GM12878 (cell line): Measurements from ENCODE around the gene EP400. TPM values are rescaled to one million over a fixed set of nuclear protein-coding genes. Genes with fewer than 3 reads are reported as not detected.

Experiments
- CHD4 ChIP-seq: fragments of 200-600 bp; sonication (generic); IDR thresholded peaks from 2 replicates; pipeline ENCODE4 v1.6.1; 2016; ENCODE audit warnings: mild to moderate bottlenecking
- DPF2 ChIP-seq: fragments of 450-650 bp; IDR thresholded peaks from 2 replicates; pipeline ENCODE4 v1.6.1; 2017; ENCODE audit warnings: mild to moderate bottlenecking
- ESRRA ChIP-seq: IDR thresholded peaks from 2 replicates; pipeline ENCODE4 v1.6.1; 2012; ENCODE audit warnings: mild to moderate bottlenecking, low read length, improper control_type of control experiment
- FOXM1 ChIP-seq: IDR thresholded peaks from 2 replicates; pipeline ENCODE4 v1.6.1; 2012; ENCODE audit warnings: low read depth, mild to moderate bottlenecking, inconsistent platforms, low read length, moderate library complexity
- IKZF1 ChIP-seq: fragments of 450-650 bp; conservative IDR thresholded peaks from 2 replicates; pipeline ENCODE4 v1.6.1; 2017; ENCODE audit warnings: antibody characterized with exemption, mild to moderate bottlenecking
- IRF3 ChIP-seq: fragments of 450-650 bp; IDR thresholded peaks from 2 replicates; pipeline ENCODE4 v1.6.1; 2014; ENCODE audit warnings: mild to moderate bottlenecking
- MEF2B ChIP-seq: fragments of 450-650 bp; IDR thresholded peaks from 2 replicates; pipeline ENCODE4 v1.6.1; 2018; ENCODE audit warnings: mild to moderate bottlenecking, moderate library complexity; ENCODE audit not compliant: partially characterized antibody, poor library complexity, severe bottlenecking
- NFIC ChIP-seq: IDR thresholded peaks from 2 replicates; pipeline ENCODE4 v1.6.1; 2012; ENCODE audit warnings: low read depth, mild to moderate bottlenecking, inconsistent platforms, low read length, moderate library complexity
- RBBP5 ChIP-seq: fragments of 200-600 bp; sonication (generic); conservative IDR thresholded peaks from 2 replicates; pipeline ENCODE4 v1.6.1; 2016
- SPI1 ChIP-seq: IDR thresholded peaks from 2 replicates; pipeline ENCODE4 v1.6.1; 2011; ENCODE audit warnings: low read depth, mild to moderate bottlenecking, low read length, moderate library complexity, borderline replicate concordance; ENCODE audit not compliant: insufficient read depth
- ZNF217 ChIP-seq: fragments of 450-650 bp; IDR thresholded peaks from 2 replicates; pipeline ENCODE4 v1.6.1; 2017; ENCODE audit warnings: antibody characterized with exemption, mild to moderate bottlenecking
- ZNF592 ChIP-seq: fragments of 450-650 bp; IDR thresholded peaks from 2 replicates; pipeline ENCODE4 v1.6.1; 2017; ENCODE audit warnings: mild to moderate bottlenecking, moderate library complexity
- polyA plus RNA-seq, 11 experiments: library from polyadenylated mRNA; depleted of rRNA in 4 of 11; unstranded in 6 of 11; stranded (reverse) in 5 of 11; fragments of >200 nt; fragmentation: Nextera tagmentation in 4 of 11; fragmentation: Illumina TruSeq in 1 of 11; extraction: Ambion mirVana in 4 of 11; extraction: Trizol in 1 of 11; gene quantifications; 1 replicate in 1 of 11; 2 replicates in 10 of 11; pipeline versions ENCODE4 v1.2.1 to v1.2.3, GENCODE V29; 2011 to 2016; ENCODE audit warnings: inconsistent platforms in 2 of 11, missing spikeins in 2 of 11, low read depth in 1 of 11
- total RNA-seq, 4 experiments: library from RNA; depleted of rRNA in 3 of 4; stranded (reverse); fragments of >200 nt in 3 of 4; fragmentation: Illumina TruSeq in 1 of 4; extraction: Trizol in 1 of 4; gene quantifications; 2 replicates each; pipeline versions ENCODE4 v1.2.1 to v1.2.3, GENCODE V29; 2013 to 2021
- TF ChIP-seq, protein P1 (sequence below): fragments of 450-650 bp; formaldehyde crosslinking; IDR thresholded peaks from 2 replicates; pipeline ENCODE4 v1.4.0; 2020; ENCODE audit warnings: mild to moderate bottlenecking, moderate library complexity
- TF ChIP-seq, protein P2 (sequence below): fragments of 450-650 bp; IDR thresholded peaks from 2 replicates; pipeline ENCODE4 v1.6.1; 2017; ENCODE audit warnings: antibody characterized with exemption, mild to moderate bottlenecking, moderate library complexity
- TF ChIP-seq, protein P3 (sequence below): fragments of 450-650 bp; IDR thresholded peaks from 2 replicates; pipeline ENCODE4 v1.6.1; 2018; ENCODE audit warnings: mild to moderate bottlenecking, low read depth, moderate library complexity; ENCODE audit not compliant: partially characterized antibody

EP400 gene
- total and polyA plus RNA-seq, 10 of the 15 experiments (the other 5 are each of a cell fraction or from before 2014, with no cell fraction given), result 3.8 to 44.2 (median 8.4) TPM

DNA sequence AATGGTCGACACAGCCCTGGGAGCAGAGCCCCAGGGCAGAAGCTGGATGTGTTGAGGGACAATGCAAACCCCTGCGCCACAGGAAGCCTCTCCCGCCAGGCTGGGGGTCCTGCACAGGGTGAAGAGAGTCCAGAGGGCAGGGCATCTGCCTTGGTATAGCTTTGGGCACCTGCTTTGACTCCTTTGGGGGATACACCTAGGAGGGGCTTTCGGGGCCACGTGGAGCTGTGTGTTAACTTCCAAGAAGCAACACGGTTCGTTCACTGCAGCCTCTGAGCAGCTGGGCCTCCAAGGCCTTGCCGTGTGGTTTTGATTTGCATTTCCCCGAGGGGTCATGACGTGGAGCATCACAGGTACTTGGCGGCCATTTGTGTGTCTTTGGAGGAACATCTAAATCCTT lies 26.5 kb upstream of the EP400 start (continued):
- TF ChIP-seq, protein P1, sequence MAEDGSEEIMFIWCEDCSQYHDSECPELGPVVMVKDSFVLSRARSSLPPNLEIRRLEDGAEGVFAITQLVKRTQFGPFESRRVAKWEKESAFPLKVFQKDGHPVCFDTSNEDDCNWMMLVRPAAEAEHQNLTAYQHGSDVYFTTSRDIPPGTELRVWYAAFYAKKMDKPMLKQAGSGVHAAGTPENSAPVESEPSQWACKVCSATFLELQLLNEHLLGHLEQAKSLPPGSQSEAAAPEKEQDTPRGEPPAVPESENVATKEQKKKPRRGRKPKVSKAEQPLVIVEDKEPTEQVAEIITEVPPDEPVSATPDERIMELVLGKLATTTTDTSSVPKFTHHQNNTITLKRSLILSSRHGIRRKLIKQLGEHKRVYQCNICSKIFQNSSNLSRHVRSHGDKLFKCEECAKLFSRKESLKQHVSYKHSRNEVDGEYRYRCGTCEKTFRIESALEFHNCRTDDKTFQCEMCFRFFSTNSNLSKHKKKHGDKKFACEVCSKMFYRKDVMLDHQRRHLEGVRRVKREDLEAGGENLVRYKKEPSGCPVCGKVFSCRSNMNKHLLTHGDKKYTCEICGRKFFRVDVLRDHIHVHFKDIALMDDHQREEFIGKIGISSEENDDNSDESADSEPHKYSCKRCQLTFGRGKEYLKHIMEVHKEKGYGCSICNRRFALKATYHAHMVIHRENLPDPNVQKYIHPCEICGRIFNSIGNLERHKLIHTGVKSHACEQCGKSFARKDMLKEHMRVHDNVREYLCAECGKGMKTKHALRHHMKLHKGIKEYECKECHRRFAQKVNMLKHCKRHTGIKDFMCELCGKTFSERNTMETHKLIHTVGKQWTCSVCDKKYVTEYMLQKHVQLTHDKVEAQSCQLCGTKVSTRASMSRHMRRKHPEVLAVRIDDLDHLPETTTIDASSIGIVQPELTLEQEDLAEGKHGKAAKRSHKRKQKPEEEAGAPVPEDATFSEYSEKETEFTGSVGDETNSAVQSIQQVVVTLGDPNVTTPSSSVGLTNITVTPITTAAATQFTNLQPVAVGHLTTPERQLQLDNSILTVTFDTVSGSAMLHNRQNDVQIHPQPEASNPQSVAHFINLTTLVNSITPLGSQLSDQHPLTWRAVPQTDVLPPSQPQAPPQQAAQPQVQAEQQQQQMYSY (CRISPR knock-in tag), result no peak
- TF ChIP-seq CHD4 (no peak), IRF3 (no peak), SPI1 (no peak), ZNF217 (no peak), ZNF592 (no peak), DPF2 (peak; percentile 36; the same call in 1 of the 2 replicates), IKZF1 (peak; percentile 15; the same call in 1 of the 2 replicates), RBBP5 (no peak), MEF2B (peak; percentile 89), ESRRA (no peak), NFIC (no peak), FOXM1 (no peak)
- TF ChIP-seq, protein P2, sequence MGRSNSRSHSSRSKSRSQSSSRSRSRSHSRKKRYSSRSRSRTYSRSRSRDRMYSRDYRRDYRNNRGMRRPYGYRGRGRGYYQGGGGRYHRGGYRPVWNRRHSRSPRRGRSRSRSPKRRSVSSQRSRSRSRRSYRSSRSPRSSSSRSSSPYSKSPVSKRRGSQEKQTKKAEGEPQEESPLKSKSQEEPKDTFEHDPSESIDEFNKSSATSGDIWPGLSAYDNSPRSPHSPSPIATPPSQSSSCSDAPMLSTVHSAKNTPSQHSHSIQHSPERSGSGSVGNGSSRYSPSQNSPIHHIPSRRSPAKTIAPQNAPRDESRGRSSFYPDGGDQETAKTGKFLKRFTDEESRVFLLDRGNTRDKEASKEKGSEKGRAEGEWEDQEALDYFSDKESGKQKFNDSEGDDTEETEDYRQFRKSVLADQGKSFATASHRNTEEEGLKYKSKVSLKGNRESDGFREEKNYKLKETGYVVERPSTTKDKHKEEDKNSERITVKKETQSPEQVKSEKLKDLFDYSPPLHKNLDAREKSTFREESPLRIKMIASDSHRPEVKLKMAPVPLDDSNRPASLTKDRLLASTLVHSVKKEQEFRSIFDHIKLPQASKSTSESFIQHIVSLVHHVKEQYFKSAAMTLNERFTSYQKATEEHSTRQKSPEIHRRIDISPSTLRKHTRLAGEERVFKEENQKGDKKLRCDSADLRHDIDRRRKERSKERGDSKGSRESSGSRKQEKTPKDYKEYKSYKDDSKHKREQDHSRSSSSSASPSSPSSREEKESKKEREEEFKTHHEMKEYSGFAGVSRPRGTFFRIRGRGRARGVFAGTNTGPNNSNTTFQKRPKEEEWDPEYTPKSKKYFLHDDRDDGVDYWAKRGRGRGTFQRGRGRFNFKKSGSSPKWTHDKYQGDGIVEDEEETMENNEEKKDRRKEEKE, result no peak
- TF ChIP-seq, protein P3, sequence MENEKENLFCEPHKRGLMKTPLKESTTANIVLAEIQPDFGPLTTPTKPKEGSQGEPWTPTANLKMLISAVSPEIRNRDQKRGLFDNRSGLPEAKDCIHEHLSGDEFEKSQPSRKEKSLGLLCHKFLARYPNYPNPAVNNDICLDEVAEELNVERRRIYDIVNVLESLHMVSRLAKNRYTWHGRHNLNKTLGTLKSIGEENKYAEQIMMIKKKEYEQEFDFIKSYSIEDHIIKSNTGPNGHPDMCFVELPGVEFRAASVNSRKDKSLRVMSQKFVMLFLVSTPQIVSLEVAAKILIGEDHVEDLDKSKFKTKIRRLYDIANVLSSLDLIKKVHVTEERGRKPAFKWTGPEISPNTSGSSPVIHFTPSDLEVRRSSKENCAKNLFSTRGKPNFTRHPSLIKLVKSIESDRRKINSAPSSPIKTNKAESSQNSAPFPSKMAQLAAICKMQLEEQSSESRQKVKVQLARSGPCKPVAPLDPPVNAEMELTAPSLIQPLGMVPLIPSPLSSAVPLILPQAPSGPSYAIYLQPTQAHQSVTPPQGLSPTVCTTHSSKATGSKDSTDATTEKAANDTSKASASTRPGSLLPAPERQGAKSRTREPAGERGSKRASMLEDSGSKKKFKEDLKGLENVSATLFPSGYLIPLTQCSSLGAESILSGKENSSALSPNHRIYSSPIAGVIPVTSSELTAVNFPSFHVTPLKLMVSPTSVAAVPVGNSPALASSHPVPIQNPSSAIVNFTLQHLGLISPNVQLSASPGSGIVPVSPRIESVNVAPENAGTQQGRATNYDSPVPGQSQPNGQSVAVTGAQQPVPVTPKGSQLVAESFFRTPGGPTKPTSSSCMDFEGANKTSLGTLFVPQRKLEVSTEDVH, result no peak
